GM18505 (cell line): ENCODE data around the gene SELENON.

Experiments used
- ATAC-seq: cut with Tn5 transposase; IDR thresholded peaks from one replicate; pipeline ENCODE4 v1.9.1; 2021; ENCODE audit not compliant: unreplicated experiment
- POLR2A ChIP-seq: IDR thresholded peaks from 4 replicates; pipeline ENCODE4 v1.6.1; 2011; ENCODE audit warnings: borderline replicate concordance; ENCODE audit not compliant: insufficient read depth, insufficient read length; ENCODE audit errors: extremely low read depth

SELENON gene

GRCh38 chr1:25804964-25805862, 5.2 kb downstream of the SELENON start:
- no peak for ATAC-seq
- TF ChIP-seq POLR2A: no peak

DNA sequence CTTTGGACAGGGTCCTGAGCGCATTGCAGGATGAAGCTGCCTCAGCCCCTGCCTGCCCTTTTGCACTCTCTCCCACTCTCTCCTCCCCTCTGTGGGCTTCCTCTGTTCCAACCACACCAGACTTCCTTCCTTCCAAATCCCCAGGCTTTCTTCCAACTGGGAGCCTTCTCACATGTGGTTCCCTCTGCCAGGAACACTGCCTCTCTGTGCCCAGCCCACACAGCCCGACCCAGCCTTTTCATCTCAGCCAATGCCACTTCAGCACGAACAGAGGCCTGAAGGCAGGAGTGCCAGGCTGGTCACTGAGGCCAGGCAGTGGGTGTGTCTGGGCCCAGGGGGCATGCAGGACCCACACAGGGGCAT, 5.9 kb downstream of the SELENON start:
- no peak for TF ChIP-seq POLR2A
- no peak for ATAC-seq

DNA sequence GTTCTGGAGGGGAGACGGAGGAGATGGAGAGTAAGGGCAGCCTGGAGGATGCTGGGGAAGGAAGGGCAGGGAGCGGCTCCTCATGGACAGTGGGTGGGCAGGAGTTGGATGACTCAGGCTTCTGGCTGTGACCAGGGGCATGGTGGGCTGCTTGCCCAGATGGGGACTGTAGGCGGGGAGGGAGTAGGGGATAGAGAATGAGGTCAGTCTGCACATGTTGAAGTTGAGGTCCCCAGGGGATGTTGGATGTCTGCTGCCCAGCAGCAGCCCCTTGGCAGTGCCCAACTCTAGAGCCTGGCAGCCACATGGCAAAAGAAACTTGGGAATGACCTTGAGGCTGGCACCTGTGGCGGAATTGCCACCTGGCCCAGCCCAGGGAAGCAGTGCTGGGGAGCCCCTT, 6.4 kb downstream of the SELENON start:
- no peak for ATAC-seq
- no peak for TF ChIP-seq POLR2A

DNA sequence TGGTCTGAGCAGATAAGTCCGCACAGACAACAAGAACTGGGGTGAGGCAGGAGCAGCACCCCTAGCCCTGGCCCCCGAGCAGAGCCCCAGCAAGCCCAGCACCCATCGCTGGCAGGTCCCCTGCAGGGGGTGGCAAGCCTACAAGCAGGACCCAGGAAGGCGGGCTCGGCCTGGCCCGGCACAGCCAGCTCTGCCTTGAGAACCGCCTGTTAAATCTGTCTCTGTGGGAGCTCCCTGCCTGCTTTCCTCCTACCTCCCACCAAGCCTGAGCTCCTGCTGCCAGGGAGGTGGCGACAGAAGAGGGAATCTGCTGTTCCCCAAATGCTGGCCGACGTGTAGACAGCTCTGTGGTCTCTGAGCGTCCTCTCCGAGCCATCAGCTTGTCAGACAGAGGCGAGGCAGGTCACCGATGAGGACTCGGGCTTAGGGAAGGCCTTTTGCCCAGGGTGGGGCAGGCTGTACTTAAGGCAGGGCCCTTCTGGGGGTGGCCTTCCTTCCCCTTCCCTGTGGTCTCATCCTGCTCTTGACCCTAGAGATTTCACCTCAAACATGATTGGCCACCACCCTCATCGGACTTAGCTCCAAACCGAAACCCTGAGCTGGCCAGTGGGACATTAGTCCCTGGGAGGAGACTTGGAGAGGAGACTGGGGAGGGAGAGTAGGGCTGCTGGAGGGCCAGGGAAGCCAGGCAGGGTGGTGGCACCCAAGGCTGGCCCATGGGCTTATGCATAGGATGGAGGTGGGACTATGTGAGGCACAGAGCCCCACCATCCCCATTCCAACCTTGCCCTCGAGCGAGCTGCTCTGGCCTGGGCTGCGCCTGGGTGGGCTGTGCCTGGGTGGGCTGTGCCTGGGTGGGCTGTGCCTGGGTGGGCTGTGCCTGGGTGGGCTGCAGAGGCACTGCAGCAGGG, 7.7 kb downstream of the SELENON start:
- no peak for ATAC-seq
- TF ChIP-seq POLR2A: no peak

DNA sequence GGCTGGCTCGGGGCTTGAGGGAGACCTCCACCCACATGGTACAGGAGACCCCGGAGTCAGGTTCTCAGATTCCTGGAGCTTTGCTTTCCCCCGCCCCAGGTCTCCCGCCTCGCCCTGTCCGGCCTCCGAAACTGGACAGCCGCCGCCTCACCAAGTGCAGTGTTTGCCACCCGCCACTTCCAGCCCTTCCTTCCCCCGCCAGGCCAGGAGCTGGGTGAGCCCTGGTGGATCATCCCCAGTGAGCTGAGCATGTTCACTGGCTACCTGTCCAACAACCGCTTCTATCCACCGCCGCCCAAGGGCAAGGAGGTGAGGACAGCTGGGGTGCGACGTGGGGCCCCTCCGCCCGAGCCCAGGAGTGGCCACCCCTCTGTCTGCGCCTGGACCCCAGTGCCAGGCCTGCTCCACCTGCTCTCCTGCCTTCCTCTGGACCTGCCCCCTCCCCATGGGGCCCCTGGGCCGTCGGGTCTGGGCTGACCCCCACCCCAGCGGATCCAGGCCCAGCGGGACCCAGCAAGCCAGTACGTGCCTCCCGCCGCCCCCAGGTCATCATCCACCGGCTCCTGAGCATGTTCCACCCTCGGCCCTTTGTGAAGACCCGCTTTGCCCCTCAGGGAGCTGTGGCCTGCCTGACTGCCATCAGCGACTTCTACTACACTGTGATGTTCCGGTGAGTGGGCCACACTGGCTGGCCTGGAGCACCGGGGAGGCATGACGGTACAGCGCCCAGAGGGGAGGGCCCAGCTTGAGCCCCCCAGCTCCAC, 8.7 kb downstream of the SELENON start:
- ATAC-seq: no peak
- no peak for TF ChIP-seq POLR2A

GRCh38 chr1:25809283-25809926, 9.4 kb downstream of the SELENON start:
- ATAC-seq: no peak
- no peak for TF ChIP-seq POLR2A

DNA sequence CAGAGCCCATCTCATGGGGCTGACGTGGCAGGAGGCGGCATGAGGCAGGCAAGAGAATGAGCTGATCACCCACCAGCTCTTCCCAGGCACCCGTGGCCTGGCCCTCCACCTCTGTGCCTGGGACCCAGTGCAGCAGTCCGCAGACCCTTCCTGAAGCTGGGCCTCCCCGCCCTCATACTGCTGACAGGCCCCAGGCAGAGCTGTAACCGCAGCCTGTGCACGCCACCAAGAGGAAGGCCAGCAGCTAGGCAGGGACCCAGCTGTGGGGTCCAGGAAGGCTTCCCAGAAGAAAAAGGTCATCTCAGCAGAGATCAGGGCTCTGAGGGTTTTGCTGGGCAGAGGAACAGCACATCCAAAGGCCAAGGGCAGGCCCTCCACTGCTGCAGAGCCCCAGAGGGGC, 9.9 kb downstream of the SELENON start:
- ATAC-seq: no peak
- TF ChIP-seq POLR2A: no peak

DNA sequence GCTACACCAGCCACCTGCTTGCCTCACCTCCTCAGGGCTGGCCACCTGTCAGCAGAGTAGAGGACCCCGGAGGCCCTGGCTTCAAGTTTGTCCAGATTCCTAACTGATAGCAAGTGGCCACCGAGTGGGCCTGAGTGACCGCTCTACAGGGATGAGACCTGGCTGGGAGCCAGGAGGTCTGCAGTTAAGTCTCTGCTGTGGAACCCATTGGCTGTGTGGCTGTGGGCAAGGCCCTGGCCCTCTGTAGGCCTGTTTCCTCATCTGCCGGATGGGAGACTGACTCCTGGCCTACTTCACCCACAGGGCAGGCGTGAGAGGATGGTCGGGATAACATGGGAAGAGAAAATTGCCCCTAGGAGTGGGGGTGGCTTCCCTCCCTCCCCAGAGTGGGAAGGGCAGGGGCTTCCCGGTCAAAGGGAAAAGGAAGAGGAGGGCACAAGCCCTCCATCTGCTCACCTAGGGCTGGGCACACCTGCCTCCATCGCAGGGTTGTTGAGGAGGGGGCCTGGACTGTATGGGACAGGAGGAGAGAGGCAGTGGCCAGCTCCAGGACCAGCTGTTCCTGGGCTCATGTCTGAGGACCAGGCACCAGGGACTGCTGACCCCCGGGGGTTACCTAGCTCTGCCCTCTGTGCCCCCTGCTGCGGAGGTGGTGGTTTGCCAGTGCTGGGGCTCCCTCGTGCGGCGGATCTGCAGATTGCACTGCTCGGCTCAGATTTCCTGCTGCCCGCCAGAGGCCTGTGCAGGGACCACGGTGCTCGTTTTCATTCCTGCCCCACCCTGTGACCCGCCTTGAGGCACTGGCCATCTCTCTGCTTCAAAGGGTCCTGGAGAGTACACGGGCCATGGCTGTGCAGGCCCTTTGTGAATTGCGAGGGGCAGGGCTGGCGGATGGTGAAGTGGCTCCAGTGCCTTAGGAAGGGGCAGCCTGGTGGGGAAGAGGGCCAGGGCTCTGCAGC, 10.6 kb downstream of the SELENON start:
- no peak for ATAC-seq
- TF ChIP-seq POLR2A: no peak

DNA sequence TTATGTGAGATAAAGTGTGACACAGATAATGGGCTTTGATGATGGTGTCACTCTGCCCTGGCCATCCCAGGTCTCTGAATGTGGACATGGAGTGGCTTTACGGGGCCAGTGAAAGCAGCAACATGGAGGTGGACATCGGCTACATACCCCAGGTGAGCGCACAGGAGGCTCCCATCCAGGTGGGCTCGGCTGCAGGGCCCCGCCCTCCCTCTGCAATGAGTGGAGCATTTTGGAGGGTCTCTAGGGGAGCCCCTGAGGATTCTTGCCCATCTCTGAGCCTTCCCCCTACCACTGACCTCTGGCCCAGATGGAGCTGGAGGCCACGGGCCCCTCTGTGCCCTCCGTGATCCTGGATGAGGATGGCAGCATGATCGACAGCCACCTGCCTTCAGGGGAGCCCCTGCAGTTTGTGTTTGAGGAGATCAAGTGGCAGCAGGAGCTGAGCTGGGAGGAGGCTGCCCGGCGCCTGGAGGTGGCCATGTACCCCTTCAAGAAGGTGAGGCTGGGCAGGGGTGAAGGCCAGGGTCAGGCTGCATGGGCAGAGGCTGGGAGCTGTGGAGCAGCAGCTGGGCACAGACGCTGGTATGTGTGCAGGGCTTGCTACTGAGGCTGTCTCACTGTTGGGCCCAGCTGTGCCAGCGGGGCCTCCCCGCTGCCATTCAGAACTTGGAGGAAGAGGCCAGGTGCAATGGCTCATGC, 11.5 kb downstream of the SELENON start:
- no peak for ATAC-seq
- no peak for TF ChIP-seq POLR2A

GRCh38 chr1:25813071-25813733, 13.2 kb downstream of the SELENON start:
- ATAC-seq: no peak
- TF ChIP-seq POLR2A: no peak
